Gastroesophageal sphincter (tissue), 4 donors: ENCODE measurements around the gene ITGB6. TPM values are rescaled to one million over a fixed set of nuclear protein-coding genes. Genes with fewer than 3 reads are reported as not detected.

Experiments
- ATAC-seq: fragments of 150-250 bp; one replicate; pipeline ENCODE4 v1.9.1; 2016; ENCODE audit warnings: mild to moderate bottlenecking, moderate library complexity
- H3K27ac ChIP-seq, 4 donors: fragments of 200-600 bp; sonication (generic) in 3 of 4; 1 replicate in 3 of 4; 2 replicates in 1 of 4; pipeline ENCODE4 v1.5.1; 2016 to 2019
- H3K27me3 ChIP-seq: fragments of 200-600 bp; sonication (generic); one replicate; pipeline ENCODE4 v1.5.1; 2019
- H3K36me3 ChIP-seq, 2 donors: fragments of 200-600 bp; sonication (generic); one replicate each; pipeline ENCODE4 v1.5.1; 2019; ENCODE audit warnings: control low read depth in 1 of 2
- H3K4me1 ChIP-seq, 3 donors: fragments of 200-600 bp; sonication (generic); 1 replicate in 2 of 3; 2 replicates in 1 of 3; pipeline ENCODE4 v1.5.1; 2016 to 2019; ENCODE audit warnings: control low read depth in 2 of 3
- H3K4me3 ChIP-seq, 2 donors: fragments of 200-600 bp; sonication (generic); one replicate each; pipeline ENCODE4 v1.5.1; 2019; ENCODE audit warnings: mild to moderate bottlenecking in 1 of 2, moderate library complexity in 1 of 2
- H3K9me3 ChIP-seq, 3 donors: fragments of 200-600 bp; sonication (generic); one replicate each; pipeline ENCODE4 v1.5.1; 2017 to 2019; ENCODE audit warnings: control low read depth in 2 of 3
- EP300 ChIP-seq: sonication (generic); formaldehyde crosslinking; IDR thresholded peaks from one replicate; pipeline ENCODE4 v1.6.1; 2017; ENCODE audit warnings: antibody characterized with exemption, mild to moderate bottlenecking
- POLR2A ChIP-seq, 2 donors: fragments of 450-650 bp; IDR thresholded peaks; one replicate each; pipeline ENCODE4 v1.6.1; 2017; ENCODE audit warnings: antibody characterized with exemption in 2 of 2, mild to moderate bottlenecking in 2 of 2, moderate library complexity in 1 of 2
- POLR2AphosphoS5 ChIP-seq: sonication (generic); formaldehyde crosslinking; IDR thresholded peaks from one replicate; pipeline ENCODE4 v1.6.1; 2017; ENCODE audit warnings: antibody characterized with exemption
- WGBS, 2 donors: methylation state at CpG; one replicate each; pipeline ENCODE4 v1.1.5; 2018; ENCODE audit warnings: low coverage in 1 of 2; 5-methylcytosine and 5-hydroxymethylcytosine counted together
- total RNA-seq, 4 donors: library from RNA; depleted of rRNA; stranded (reverse); fragments of >200 nt; gene quantifications; one replicate each; pipeline ENCODE4 v1.1.0, GENCODE V29; 2016
- TF ChIP-seq, protein P1 (sequence below), 4 experiments: fragments of 200-600 bp in 2 of 4; fragments of 450-650 bp in 2 of 4; sonication (generic) in 1 of 4; IDR thresholded peaks; one replicate each; pipeline ENCODE4 v1.5.1; 2017 to 2019; ENCODE audit warnings: antibody characterized with exemption in 4 of 4, mild to moderate bottlenecking in 2 of 4, moderate library complexity in 2 of 4

The ITGB6 gene
- total RNA-seq, 4 donors from 2014 or later: 2.2 TPM; not detected in 3

DNA sequence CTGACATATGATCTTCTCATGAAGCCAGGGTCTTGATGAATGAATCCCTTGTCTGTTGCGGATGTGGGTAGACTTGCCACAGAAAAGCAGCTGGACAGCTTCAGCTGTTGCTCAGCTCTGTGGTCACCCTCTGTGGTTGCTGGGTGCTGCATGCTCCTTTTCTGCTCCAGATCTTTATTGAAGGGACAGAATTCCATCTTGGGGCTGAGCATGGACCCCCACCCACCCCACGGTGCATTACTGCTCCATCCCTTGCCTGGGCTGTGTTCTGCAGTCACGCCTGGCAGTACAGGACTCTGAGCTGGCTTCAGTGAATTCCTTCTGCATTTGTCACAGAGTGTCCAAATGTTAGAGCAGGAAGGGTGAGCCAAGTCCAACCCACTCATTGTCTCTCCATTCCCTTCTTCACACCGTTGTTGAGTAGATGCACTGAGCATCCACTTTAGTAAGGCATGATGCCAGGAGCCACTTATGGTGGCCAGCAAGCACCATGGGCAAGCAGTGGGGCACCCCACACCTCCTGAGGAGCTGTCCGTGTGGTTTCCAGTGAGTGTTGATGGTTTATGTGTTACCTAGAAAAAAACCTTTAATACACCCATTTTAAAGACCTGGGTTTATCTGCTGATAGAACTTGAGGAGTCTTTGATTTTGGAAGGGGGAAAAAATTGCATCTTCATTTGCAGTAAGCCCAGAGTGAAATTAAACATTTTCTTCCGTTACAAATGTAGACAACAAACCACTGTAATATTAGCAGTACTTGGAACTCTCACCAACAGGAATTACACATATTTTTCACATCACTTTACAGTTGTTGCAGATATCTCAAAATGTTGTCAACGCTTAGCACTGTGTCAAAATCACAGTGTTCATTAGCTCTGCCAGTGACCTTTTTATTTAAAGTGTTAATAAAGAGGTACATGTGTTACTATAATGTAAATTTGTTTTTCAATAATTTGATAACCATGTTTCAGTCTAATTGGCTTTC is 14.7 kb upstream of the ITGB6 start:
- no peak overlapping the region for H3K27ac ChIP-seq
- no peaks in the 10 kb centered on the region for H3K27me3 ChIP-seq
- H3K4me1 ChIP-seq: peaks cover 0 to 12% (median 3%) of the 10 kb centered on the region in 3 donors
- H3K36me3 ChIP-seq: no peaks in the 10 kb centered on the region
- peak; percentile 76 for ATAC-seq
- H3K9me3 ChIP-seq: no peaks in the 10 kb centered on the region
- TF ChIP-seq, protein P1, sequence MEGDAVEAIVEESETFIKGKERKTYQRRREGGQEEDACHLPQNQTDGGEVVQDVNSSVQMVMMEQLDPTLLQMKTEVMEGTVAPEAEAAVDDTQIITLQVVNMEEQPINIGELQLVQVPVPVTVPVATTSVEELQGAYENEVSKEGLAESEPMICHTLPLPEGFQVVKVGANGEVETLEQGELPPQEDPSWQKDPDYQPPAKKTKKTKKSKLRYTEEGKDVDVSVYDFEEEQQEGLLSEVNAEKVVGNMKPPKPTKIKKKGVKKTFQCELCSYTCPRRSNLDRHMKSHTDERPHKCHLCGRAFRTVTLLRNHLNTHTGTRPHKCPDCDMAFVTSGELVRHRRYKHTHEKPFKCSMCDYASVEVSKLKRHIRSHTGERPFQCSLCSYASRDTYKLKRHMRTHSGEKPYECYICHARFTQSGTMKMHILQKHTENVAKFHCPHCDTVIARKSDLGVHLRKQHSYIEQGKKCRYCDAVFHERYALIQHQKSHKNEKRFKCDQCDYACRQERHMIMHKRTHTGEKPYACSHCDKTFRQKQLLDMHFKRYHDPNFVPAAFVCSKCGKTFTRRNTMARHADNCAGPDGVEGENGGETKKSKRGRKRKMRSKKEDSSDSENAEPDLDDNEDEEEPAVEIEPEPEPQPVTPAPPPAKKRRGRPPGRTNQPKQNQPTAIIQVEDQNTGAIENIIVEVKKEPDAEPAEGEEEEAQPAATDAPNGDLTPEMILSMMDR (IDR thresholded peaks at IDR 0.05): no peak
- TF ChIP-seq POLR2A (IDR thresholded peaks at IDR 0.05): no peak
- TF ChIP-seq POLR2AphosphoS5: no peak
- no peak overlapping the region for H3K4me3 ChIP-seq
- 35 to 48% methylated on average over 4 of the region's 7 CpGs for WGBS, 2 donors

GRCh38 chr2:160213511-160213910 is 13.4 kb upstream of the ITGB6 start:
- no peak overlapping the region for H3K27ac ChIP-seq
- H3K4me1 ChIP-seq: peaks cover 0 to 24% (median 3%) of the 10 kb centered on the region in 3 donors
- no peaks in the 10 kb centered on the region for H3K36me3 ChIP-seq
- TF ChIP-seq, protein P1 (IDR thresholded peaks at IDR 0.05): no peak
- no peak for TF ChIP-seq POLR2A (IDR thresholded peaks at IDR 0.05)
- no peak for TF ChIP-seq EP300
- TF ChIP-seq POLR2AphosphoS5: no peak
- 67 to 100% methylated on average over 1 to 7 of the region's 10 CpGs for WGBS, 2 donors
- no peaks in the 10 kb centered on the region for H3K9me3 ChIP-seq
- ATAC-seq: no peak
- no peak overlapping the region for H3K4me3 ChIP-seq
- H3K27me3 ChIP-seq: no peaks in the 10 kb centered on the region

- no peak for ATAC-seq
- peaks cover 0 to 36% (median 10%) of the 10 kb centered on the region in 3 donors for H3K4me1 ChIP-seq
- 68 to 73% methylated on average over 11 of the region's 11 CpGs for WGBS, 2 donors
- no peak overlapping the region for H3K27ac ChIP-seq
- no peaks in the 10 kb centered on the region for H3K27me3 ChIP-seq
- no peak for TF ChIP-seq EP300
- TF ChIP-seq, protein P1 (IDR thresholded peaks at IDR 0.05): peak; percentile 25 to 54 (median 34)
- no peaks in the 10 kb centered on the region for H3K9me3 ChIP-seq
- H3K4me3 ChIP-seq: no peak overlapping the region
- H3K36me3 ChIP-seq: no peaks in the 10 kb centered on the region
These were observed 10.6 kb upstream of the ITGB6 start for GRCh38 chr2:160210599-160211138.

- TF ChIP-seq EP300 (no peak), POLR2A (IDR thresholded peaks at IDR 0.05) (no peak), POLR2AphosphoS5 (no peak)
- TF ChIP-seq, protein P1 (IDR thresholded peaks at IDR 0.05): no peak
- no peaks in the 10 kb centered on the region for H3K36me3 ChIP-seq
- peak overlapping the region in 2 of 4 donors; percentile 55 to 68 for H3K27ac ChIP-seq
- no peaks in the 10 kb centered on the region for H3K9me3 ChIP-seq
- no peak overlapping the region for H3K4me3 ChIP-seq
- no peaks in the 10 kb centered on the region for H3K27me3 ChIP-seq
- no peak for ATAC-seq
- peaks cover 0 to 32% (median 9%) of the 10 kb centered on the region in 3 donors for H3K4me1 ChIP-seq
- 0 to 29% methylated on average over 1 of the region's 1 CpG for WGBS, 2 donors
These were observed 9.4 kb upstream of the ITGB6 start for GRCh38 chr2:160209516-160209856.
